Tibial nerve (tissue), 4 donors: ENCODE results near the gene CEP250.

Experiments
- EP300 ChIP-seq, 2 donors: sonication (generic); formaldehyde crosslinking; IDR thresholded peaks; one replicate each; pipeline ENCODE4 v1.6.1; 2017; ENCODE audit warnings: antibody characterized with exemption in 2 of 2, mild to moderate bottlenecking in 1 of 2
- POLR2A ChIP-seq, 2 donors: fragments of 450-650 bp; IDR thresholded peaks; one replicate each; pipeline ENCODE4 v1.6.1; 2017; ENCODE audit warnings: antibody characterized with exemption in 2 of 2, mild to moderate bottlenecking in 2 of 2, moderate library complexity in 2 of 2
- TF ChIP-seq, protein P1 (sequence below), 5 experiments: fragments of 200-600 bp in 3 of 5; fragments of 450-650 bp in 2 of 5; sonication (generic) in 3 of 5; IDR thresholded peaks; one replicate each; pipeline ENCODE4 v1.5.1; 2016 to 2019; ENCODE audit warnings: antibody characterized with exemption in 5 of 5, mild to moderate bottlenecking in 3 of 5, moderate library complexity in 2 of 5

DNA sequence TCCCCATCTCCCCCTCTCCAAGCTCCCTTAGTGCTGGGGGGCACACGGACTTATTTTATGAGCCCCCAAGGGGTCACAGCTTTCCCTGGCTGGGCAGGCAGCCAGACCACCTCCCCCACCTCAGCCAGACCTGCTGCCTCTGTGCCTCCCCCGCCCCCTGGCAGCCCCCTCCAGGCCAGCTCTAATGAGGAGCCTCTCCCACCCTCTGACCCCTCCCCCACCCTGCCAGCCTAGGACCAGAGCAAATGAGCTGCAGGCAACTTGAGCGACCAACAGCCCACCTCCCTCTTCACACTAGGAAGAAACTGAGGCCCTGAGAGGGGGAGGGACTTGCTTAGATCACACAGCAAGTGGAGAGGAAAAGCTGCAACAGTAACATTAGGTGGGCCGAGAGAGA is 19.2 kb upstream of the CEP250 start:
- TF ChIP-seq POLR2A (IDR thresholded peaks at IDR 0.05) (no peak), EP300 (IDR thresholded peaks at IDR 0.05) (no peak)
- TF ChIP-seq, protein P1, sequence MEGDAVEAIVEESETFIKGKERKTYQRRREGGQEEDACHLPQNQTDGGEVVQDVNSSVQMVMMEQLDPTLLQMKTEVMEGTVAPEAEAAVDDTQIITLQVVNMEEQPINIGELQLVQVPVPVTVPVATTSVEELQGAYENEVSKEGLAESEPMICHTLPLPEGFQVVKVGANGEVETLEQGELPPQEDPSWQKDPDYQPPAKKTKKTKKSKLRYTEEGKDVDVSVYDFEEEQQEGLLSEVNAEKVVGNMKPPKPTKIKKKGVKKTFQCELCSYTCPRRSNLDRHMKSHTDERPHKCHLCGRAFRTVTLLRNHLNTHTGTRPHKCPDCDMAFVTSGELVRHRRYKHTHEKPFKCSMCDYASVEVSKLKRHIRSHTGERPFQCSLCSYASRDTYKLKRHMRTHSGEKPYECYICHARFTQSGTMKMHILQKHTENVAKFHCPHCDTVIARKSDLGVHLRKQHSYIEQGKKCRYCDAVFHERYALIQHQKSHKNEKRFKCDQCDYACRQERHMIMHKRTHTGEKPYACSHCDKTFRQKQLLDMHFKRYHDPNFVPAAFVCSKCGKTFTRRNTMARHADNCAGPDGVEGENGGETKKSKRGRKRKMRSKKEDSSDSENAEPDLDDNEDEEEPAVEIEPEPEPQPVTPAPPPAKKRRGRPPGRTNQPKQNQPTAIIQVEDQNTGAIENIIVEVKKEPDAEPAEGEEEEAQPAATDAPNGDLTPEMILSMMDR (IDR thresholded peaks at IDR 0.05) = no peak
